Activated T-cell treated with anti-CD3 and anti-CD28 coated beads, Interleukin-2, amount 50 U/mL, for 72 hours (primary cell): ENCODE measurements around the gene RMND1. TPM values are rescaled to one million over a fixed set of nuclear protein-coding genes. Genes with fewer than 3 reads are reported as not detected.
A peak's percentile ranks its signal among the peaks of the same experiment; 100 is the strongest.

Experiments
- ATAC-seq, 2 donors: fragments of 150-1000 bp; cut with Tn5 transposase; replicated peaks in 1 of 2; 2 replicates each; pipeline ENCODE4 v1.10.0; 2021; ENCODE audit warnings: moderate library complexity in 2 of 2, mild to moderate bottlenecking in 1 of 2
- DNase-seq, 2 donors: peaks; one replicate each; pipeline ENCODE4 v3.0.0; 2021 to 2022; ENCODE audit warnings: mixed read lengths in 1 of 2
- H3K27ac Mint-ChIP-seq: one replicate; pipeline ENCODE4 v1.8.0; 2022; ENCODE audit warnings: mild to moderate bottlenecking, moderate library complexity, mixed read lengths
- H3K27me3 Mint-ChIP-seq: one replicate; pipeline ENCODE4 v1.8.0; 2022; ENCODE audit warnings: low read depth, mixed read lengths
- H3K36me3 Mint-ChIP-seq, 2 donors: one replicate each; pipeline ENCODE4 v1.8.0; 2022; ENCODE audit warnings: mixed read lengths in 2 of 2, mild to moderate bottlenecking in 1 of 2; ENCODE audit not compliant: insufficient read depth in 2 of 2
- H3K4me1 Mint-ChIP-seq: one replicate; pipeline ENCODE4 v1.8.0; 2022; ENCODE audit warnings: low read depth, mixed read lengths
- H3K4me3 Mint-ChIP-seq, 2 donors: one replicate each; pipeline ENCODE4 v1.8.0; 2022; ENCODE audit warnings: mild to moderate bottlenecking in 2 of 2, mixed read lengths in 2 of 2, moderate library complexity in 2 of 2
- H3K9me3 Mint-ChIP-seq, 2 donors: one replicate each; pipeline ENCODE4 v1.8.0; 2022; ENCODE audit warnings: mixed read lengths in 2 of 2
- total RNA-seq, 2 donors: library from RNA; stranded (reverse); gene quantifications; one replicate each; pipeline ENCODE4 v1.2.3, GENCODE V29; 2022

RMND1 gene, protein sequence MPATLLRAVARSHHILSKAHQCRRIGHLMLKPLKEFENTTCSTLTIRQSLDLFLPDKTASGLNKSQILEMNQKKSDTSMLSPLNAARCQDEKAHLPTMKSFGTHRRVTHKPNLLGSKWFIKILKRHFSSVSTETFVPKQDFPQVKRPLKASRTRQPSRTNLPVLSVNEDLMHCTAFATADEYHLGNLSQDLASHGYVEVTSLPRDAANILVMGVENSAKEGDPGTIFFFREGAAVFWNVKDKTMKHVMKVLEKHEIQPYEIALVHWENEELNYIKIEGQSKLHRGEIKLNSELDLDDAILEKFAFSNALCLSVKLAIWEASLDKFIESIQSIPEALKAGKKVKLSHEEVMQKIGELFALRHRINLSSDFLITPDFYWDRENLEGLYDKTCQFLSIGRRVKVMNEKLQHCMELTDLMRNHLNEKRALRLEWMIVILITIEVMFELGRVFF
- total RNA-seq = 10 to 100 TPM; 22.7 to 26.6 TPM

DNA sequence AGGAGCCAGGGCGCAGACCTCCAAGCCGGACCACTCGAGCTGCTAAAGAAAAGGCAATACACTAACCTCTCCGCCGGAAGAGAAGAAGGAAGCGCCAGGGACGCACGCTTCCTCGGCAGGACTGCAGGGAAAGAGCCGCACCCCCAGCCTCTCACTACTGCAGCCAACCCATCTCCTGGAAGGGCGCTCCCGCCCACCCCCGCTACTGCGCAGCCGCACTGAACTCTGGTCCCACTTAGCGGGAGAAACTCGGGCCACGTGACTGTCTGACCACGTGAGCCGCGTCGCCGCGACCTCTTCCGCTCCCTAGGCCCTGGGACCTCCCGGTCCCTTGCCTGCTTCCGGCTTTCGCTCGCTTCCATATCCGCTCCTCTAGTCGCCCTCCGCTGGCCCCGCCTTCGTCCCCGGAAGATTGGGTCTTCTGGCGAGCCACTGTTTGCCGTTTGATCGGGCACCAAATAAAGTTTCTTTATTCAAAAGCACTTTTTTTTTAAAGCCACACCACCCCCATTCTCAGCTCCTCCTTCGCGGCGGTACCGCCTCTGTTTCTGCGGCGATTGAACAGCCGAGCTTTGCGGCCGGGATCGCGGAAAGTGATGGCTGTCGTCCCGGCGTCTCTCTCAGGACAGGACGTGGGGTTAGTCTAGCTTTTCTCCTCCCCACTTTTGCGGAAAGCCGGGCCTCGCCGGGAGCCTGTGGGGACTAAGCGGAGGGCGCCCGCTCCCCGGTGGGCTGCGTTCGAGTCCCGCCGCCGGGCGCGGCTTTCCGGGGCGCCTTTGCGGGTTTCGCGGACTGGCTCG is at the start of gene RMND1:
Gene RMND1, minus strand, starts transcription at position 177 of the 800 bp plus-strand sequence. CDS start 6,315 bp downstream, outside the sequence.
- H3K27ac Mint-ChIP-seq = peak within 1 kb of the TSS; percentile 92
- no peaks in the 10 kb centered on the region for H3K27me3 Mint-ChIP-seq
- peak; percentile 99 to 100 for DNase-seq
- no peaks in the 10 kb centered on the region for H3K9me3 Mint-ChIP-seq
- peak; percentile 98 to 99 for ATAC-seq
- H3K4me3 Mint-ChIP-seq = peak within 1 kb of the TSS; percentile 87 to 98
- peaks cover 0 to 8% of the 10 kb centered on the region in 2 donors for H3K36me3 Mint-ChIP-seq
- peaks cover 45% of the 10 kb centered on the region for H3K4me1 Mint-ChIP-seq

GRCh38 chr6:151499551-151499950 is 47.6 kb upstream of the RMND1 start:
- H3K27me3 Mint-ChIP-seq = peaks cover 42% of the 10 kb centered on the region
- no peak overlapping the region for H3K27ac Mint-ChIP-seq
- no peaks in the 10 kb centered on the region for H3K36me3 Mint-ChIP-seq
- DNase-seq = no peak
- H3K9me3 Mint-ChIP-seq = no peaks in the 10 kb centered on the region
- no peak for ATAC-seq
- H3K4me1 Mint-ChIP-seq = peaks cover 18% of the 10 kb centered on the region
- H3K4me3 Mint-ChIP-seq = no peak overlapping the region

DNA sequence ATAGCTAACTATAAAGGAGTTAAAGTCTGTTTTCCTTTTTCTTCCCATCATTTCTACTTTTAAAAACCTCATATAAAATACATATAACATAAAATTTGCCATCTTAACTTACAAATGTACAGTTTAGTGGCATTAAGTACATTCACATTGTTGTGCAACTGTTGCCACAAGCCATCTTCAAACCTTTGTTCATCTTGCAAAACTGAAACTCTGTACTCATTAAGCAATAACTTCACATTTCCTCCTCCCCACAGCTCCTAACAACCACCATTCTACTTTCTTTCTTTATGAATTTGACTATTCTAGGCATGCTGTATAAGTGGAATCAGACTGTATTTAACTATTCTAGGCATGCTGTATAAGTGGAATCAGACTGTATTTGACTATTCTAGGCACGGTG is 46.4 kb upstream of the RMND1 start:
- H3K27me3 Mint-ChIP-seq = peaks cover 48% of the 10 kb centered on the region
- H3K27ac Mint-ChIP-seq = no peak overlapping the region
- no peak overlapping the region for H3K4me3 Mint-ChIP-seq
- no peaks in the 10 kb centered on the region for H3K36me3 Mint-ChIP-seq
- peaks cover 22% of the 10 kb centered on the region for H3K4me1 Mint-ChIP-seq
- H3K9me3 Mint-ChIP-seq = no peaks in the 10 kb centered on the region
- DNase-seq (peak in 1 of 2 donors; percentile 10), ATAC-seq (peak; percentile 73 to 75)

DNA sequence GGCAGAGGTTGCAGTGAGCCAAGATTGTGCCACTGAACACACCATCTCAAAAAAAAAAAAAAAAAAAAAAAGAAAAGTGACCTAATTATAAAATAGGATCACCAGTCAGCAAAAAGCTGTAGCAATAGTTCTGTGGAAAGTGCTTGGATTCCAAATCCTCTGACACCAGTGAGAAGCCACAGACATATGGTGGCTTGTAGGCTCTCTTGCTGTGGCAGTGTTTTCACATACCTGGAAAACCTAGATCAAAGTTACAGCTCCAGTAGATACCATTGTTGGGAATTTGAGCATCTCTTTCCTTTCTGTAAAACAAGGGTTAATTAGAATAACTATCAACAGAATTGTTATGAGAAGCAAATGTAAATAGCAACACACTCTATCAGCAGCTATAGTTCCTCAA is 46.0 kb upstream of the RMND1 start:
- Mint-ChIP-seq H3K4me1 (peaks cover 22% of the 10 kb centered on the region), H3K4me3 (no peak overlapping the region), H3K36me3 (no peaks in the 10 kb centered on the region), H3K27me3 (peaks cover 52% of the 10 kb centered on the region), H3K9me3 (no peaks in the 10 kb centered on the region), H3K27ac (no peak overlapping the region)
- peak in 1 of 2 donors; percentile 8 for ATAC-seq
- no peak for DNase-seq

DNA sequence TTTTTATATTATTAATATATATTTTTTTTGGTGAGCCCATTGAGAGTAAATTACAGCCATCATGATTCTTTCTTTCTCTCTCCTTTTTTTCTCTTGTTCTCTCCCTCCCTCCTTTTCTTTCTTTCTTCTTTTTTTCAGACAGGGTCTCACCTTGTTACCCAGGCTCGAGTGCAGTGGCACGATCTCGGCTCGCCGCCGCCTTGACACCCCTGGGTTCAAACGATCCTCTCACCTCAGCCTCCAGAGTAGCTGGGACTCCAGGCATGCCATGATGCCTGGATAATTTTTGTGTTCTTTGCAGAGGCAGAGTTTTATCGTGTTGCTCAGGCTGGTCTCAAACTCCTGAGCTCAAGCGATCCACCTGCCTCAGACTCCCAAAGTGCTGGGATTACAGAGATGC is 43.5 kb upstream of the RMND1 start:
- H3K36me3 Mint-ChIP-seq = no peaks in the 10 kb centered on the region
- H3K27ac Mint-ChIP-seq = no peak overlapping the region
- peaks cover 63% of the 10 kb centered on the region for H3K27me3 Mint-ChIP-seq
- H3K4me1 Mint-ChIP-seq = peaks cover 22% of the 10 kb centered on the region
- ATAC-seq (no peak), DNase-seq (no peak)
- H3K4me3 Mint-ChIP-seq = peak overlapping the region; percentile 46 to 74
- H3K9me3 Mint-ChIP-seq = no peaks in the 10 kb centered on the region

DNA sequence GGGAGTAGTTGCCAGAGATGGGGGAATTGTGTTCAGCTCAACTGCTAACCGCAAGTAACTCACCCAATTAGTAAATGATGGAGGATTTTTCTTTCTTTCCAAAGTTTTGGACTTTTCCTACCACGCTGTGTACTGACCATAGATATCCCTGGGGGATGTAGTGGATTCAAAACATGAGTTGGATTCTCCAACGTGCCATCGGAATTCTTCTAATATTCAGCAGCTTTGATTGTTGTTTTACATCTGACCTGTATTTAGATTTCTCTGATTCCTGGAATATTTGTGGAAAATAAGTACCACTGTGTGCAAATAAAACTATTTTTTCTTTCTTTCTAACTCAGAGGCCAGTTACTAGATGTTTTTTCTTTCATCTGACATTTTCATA is 43.0 kb upstream of the RMND1 start:
- Mint-ChIP-seq H3K4me3 (peak overlapping the region; percentile 74 to 84), H3K27ac (no peak overlapping the region), H3K9me3 (no peaks in the 10 kb centered on the region), H3K4me1 (peaks cover 22% of the 10 kb centered on the region), H3K27me3 (peaks cover 58% of the 10 kb centered on the region), H3K36me3 (no peaks in the 10 kb centered on the region)
- DNase-seq (no peak), ATAC-seq (no peak)

DNA sequence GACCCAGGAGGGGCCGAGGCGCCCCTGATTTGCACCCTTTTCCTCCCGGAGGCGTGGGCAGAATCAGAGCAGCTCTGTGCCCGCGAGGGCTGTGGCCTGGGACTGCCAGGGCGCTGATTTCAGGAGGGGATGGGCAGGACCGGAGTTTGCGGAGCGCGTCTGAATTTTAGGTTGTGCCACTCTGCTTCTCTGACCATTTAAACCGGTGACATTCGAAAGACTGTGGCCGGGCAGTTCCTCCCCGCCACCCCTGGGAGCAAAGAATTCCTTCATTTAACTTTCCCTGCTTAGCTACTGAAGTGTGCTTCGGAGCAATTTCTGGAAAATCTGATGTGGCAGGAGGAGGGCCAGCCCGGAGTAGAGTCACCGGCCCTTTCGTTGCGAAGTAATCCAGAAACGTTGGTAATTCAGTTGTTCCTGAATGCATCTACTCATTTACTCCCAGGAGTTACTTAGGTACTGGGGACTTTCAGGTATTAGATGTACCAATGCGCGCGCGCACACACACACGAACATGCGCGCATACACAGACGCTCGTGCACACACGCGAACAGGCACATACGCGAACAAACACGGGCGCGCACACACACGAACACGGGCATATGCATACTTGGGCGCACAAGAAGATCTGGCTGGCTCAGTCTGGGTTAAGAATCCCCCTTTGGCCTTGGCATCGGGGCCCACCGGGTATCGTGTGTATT is 42.5 kb upstream of the RMND1 start:
- ATAC-seq (peak; percentile 47), DNase-seq (peak; percentile 10 to 22)
- Mint-ChIP-seq H3K4me3 (peak overlapping the region; percentile 74 to 84), H3K9me3 (no peaks in the 10 kb centered on the region), H3K4me1 (peaks cover 22% of the 10 kb centered on the region), H3K36me3 (no peaks in the 10 kb centered on the region), H3K27ac (no peak overlapping the region), H3K27me3 (peaks cover 53% of the 10 kb centered on the region)

- H3K27me3 Mint-ChIP-seq = peaks cover 52% of the 10 kb centered on the region
- H3K4me3 Mint-ChIP-seq = peak within 1 kb of the TSS; percentile 74 to 84
- DNase-seq (peak; percentile 16 to 21), ATAC-seq (peak; percentile 51 to 58)
- H3K9me3 Mint-ChIP-seq = no peaks in the 10 kb centered on the region
- H3K36me3 Mint-ChIP-seq = no peaks in the 10 kb centered on the region
- no peak within 1 kb of the TSS for H3K27ac Mint-ChIP-seq
- H3K4me1 Mint-ChIP-seq = peaks cover 22% of the 10 kb centered on the region
Observed at GRCh38 chr6:151493804-151494234, 41.9 kb upstream of the RMND1 start, which contains the start of gene CCDC170. Gene CCDC170, plus strand, starts transcription at chr6:151494017. Its CDS starts 112 bp downstream, at chr6:151494129.

GRCh38 chr6:151493161-151493803 is 41.4 kb upstream of the RMND1 start:
- Mint-ChIP-seq H3K36me3 (no peaks in the 10 kb centered on the region), H3K27me3 (peaks cover 52% of the 10 kb centered on the region), H3K27ac (no peak overlapping the region), H3K4me3 (peak overlapping the region; percentile 41 to 46), H3K4me1 (peaks cover 17% of the 10 kb centered on the region), H3K9me3 (no peaks in the 10 kb centered on the region)
- DNase-seq = no peak
- no peak for ATAC-seq

- Mint-ChIP-seq H3K4me3 (no peak overlapping the region), H3K4me1 (peaks cover 14% of the 10 kb centered on the region), H3K27me3 (peaks cover 36% of the 10 kb centered on the region), H3K9me3 (no peaks in the 10 kb centered on the region), H3K27ac (no peak overlapping the region), H3K36me3 (no peaks in the 10 kb centered on the region)
- DNase-seq (no peak), ATAC-seq (no peak)
Observed at GRCh38 chr6:151490996-151491395, 39.1 kb upstream of the RMND1 start.

DNA sequence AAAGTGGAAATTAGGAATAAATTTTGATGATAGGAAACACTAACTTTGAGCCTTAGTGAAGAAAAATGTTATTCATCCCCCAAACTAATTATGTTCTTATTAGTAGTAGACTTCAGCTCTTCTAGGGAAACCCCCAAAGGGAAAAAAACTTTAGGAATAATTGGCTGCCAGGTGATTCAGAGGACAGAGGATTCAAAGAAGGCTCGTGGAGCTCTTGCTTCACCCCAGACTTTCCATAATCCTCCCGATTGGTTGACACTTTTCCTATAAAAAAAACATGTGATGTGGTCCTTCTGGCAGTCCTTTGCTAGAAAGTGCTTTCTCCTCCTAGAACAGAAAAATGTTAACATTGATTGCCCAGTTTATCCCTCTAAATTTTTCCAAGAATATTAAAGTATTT is 36.3 kb upstream of the RMND1 start:
- no peak for DNase-seq
- Mint-ChIP-seq H3K4me3 (no peak overlapping the region), H3K27ac (no peak overlapping the region), H3K36me3 (no peaks in the 10 kb centered on the region), H3K9me3 (no peaks in the 10 kb centered on the region), H3K27me3 (peaks cover 15% of the 10 kb centered on the region), H3K4me1 (peaks cover 7% of the 10 kb centered on the region)
- ATAC-seq = no peak

DNA sequence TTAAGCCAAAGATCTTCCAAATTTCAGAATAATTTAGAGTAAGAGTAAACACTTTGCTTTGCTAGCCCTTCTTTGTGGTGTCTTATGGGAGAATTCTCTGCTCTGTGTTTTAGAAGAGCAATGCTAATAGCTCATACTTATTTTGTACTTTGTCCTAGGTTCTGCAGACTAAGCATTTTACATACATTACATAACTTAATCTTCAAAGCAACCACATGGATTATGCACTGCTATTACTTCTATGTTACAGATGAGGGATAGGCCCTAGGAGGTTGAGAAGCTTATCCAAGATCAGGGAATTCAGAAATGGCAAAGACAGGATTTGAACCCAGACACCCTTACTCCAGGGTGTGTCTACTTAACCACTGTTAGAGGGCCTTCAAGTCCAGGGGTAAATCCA is 32.1 kb upstream of the RMND1 start:
- no peaks in the 10 kb centered on the region for H3K36me3 Mint-ChIP-seq
- H3K27me3 Mint-ChIP-seq = no peaks in the 10 kb centered on the region
- H3K27ac Mint-ChIP-seq = peak overlapping the region; percentile 3
- H3K9me3 Mint-ChIP-seq = no peaks in the 10 kb centered on the region
- no peak overlapping the region for H3K4me3 Mint-ChIP-seq
- ATAC-seq = no peak
- no peak for DNase-seq
- H3K4me1 Mint-ChIP-seq = peaks cover 18% of the 10 kb centered on the region
